CD8-positive, alpha-beta memory T cell (primary cell): ENCODE results near the gene SLC29A3. TPM values are rescaled to one million over a fixed set of nuclear protein-coding genes. Genes with fewer than 3 reads are reported as not detected.
A peak's percentile ranks its signal among the peaks of the same experiment; 100 is the strongest.

Experiments
- CTCF ChIA-PET: fragments of 350-600 bp; sonication (Branson Sonifier 250); formaldehyde crosslinking; loops from one replicate; lab custom pipeline; 2021; ENCODE audit warnings: antibody characterized with exemption; lab: Charles Lee
- POLR2A ChIA-PET: fragments of 350-600 bp; sonication (Branson Sonifier 250); formaldehyde crosslinking; loops from one replicate; lab custom pipeline; 2021; ENCODE audit warnings: antibody characterized with exemption; lab: Charles Lee
- DNase-seq, 5 donors: peaks; one replicate each; pipeline versions ENCODE4 v3.0.0 to v3.0.0-alpha.2; 2020 to 2022; ENCODE audit warnings: mixed read lengths in 1 of 5
- H3K27ac ChIP-seq: one replicate; pipeline ENCODE4 v1.7.0; 2013; ENCODE audit warnings: low read depth, mild to moderate bottlenecking, low read length, moderate library complexity
- H3K27me3 ChIP-seq: 2 replicates; pipeline ENCODE4 v1.7.0; 2013; ENCODE audit warnings: low read length, mild to moderate bottlenecking; ENCODE audit not compliant: insufficient read depth, poor library complexity, severe bottlenecking
- H3K36me3 ChIP-seq: 2 replicates; pipeline ENCODE4 v1.7.0; 2013; ENCODE audit warnings: mild to moderate bottlenecking, low read length, moderate library complexity; ENCODE audit not compliant: insufficient read depth
- H3K4me1 ChIP-seq: 2 replicates; pipeline ENCODE4 v1.7.0; 2013; ENCODE audit warnings: mild to moderate bottlenecking, low read length, moderate library complexity; ENCODE audit not compliant: insufficient read depth
- H3K4me3 ChIP-seq: 2 replicates; pipeline ENCODE4 v1.7.0; 2013; ENCODE audit warnings: mild to moderate bottlenecking, low read length
- H3K9me3 ChIP-seq: 2 replicates; pipeline ENCODE4 v1.7.0; 2013; ENCODE audit warnings: mild to moderate bottlenecking, low read length
- H3K27ac Mint-ChIP-seq, 8 donors: one replicate each; pipeline ENCODE4 v1.8.0; 2020 to 2021; ENCODE audit warnings: mixed read lengths in 8 of 8, mild to moderate bottlenecking in 6 of 8, inconsistent platforms in 3 of 8, moderate library complexity in 3 of 8
- H3K27me3 Mint-ChIP-seq, 2 donors: one replicate each; pipeline ENCODE4 v1.8.0; 2020 to 2021; ENCODE audit warnings: mixed read lengths in 2 of 2, mild to moderate bottlenecking in 1 of 2, moderate library complexity in 1 of 2
- H3K36me3 Mint-ChIP-seq, 3 donors: one replicate each; pipeline ENCODE4 v1.8.0; 2020 to 2021; ENCODE audit warnings: mixed read lengths in 3 of 3, inconsistent platforms in 1 of 3, mild to moderate bottlenecking in 1 of 3
- H3K4me1 Mint-ChIP-seq, 3 donors: one replicate each; pipeline ENCODE4 v1.8.0; 2020 to 2021; ENCODE audit warnings: mixed read lengths in 3 of 3, inconsistent platforms in 1 of 3, mild to moderate bottlenecking in 1 of 3
- H3K4me3 Mint-ChIP-seq, 7 donors: one replicate each; pipeline ENCODE4 v1.8.0; 2020 to 2021; ENCODE audit warnings: mixed read lengths in 7 of 7, mild to moderate bottlenecking in 6 of 7, moderate library complexity in 4 of 7, inconsistent platforms in 2 of 7
- H3K9me3 Mint-ChIP-seq, 5 donors: one replicate each; pipeline ENCODE4 v1.8.0; 2020 to 2022; ENCODE audit warnings: mixed read lengths in 5 of 5, mild to moderate bottlenecking in 3 of 5, moderate library complexity in 2 of 5, inconsistent platforms in 1 of 5
- polyA plus RNA-seq: library from polyadenylated mRNA; unstranded; fragments of 300-500 nt; fragmentation: Illumina TruSeq; gene quantifications from one replicate; pipeline ENCODE4 v1.2.3, GENCODE V29; 2021
- total RNA-seq, 2 experiments: library from RNA; stranded (reverse); gene quantifications; one replicate each; pipeline ENCODE4 v1.2.3, GENCODE V29; 2021

SLC29A3 gene
- total and polyA plus RNA-seq, 3 experiments from 2014 or later = 6.0 to 11.0 (median 8.2) TPM

DNA sequence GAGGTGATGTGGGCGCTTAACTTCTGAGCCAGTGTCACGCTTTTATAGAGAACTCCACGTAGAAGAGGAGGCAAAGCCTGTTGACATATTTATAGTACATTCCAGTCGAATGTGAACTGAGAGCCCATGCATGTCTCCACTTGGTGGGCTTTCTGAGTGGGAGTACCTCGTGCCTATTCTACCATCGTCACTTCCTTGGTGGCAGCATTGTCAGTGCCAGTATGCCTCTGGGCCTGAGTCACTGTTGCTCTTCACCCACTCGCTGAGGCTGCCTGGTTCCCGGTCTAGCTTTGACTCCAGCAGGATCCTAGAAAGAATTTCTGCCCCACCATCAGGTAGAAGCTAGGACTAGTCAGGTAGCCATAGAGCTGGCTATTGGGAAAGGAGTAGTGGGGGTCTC lies 47.6 kb downstream of the SLC29A3 start:
- no peaks in the 10 kb centered on the region for H3K4me1 ChIP-seq
- no peak overlapping the region for H3K27ac ChIP-seq
- peaks cover 9 to 24% (median 11%) of the 10 kb centered on the region in 3 donors for H3K36me3 Mint-ChIP-seq
- ChIA-PET POLR2A (no interaction called here), CTCF (interaction anchor here (1.3 kb wide), 1 partner anchor 18 kb away, joined by 3 read pairs; no protein-coding TSS in a partner anchor)
- H3K4me3 ChIP-seq = no peak overlapping the region
- no peaks in the 10 kb centered on the region for H3K9me3 ChIP-seq
- DNase-seq = no peak
- no peaks in the 10 kb centered on the region for H3K27me3 ChIP-seq
- peaks cover 6 to 8% of the 10 kb centered on the region in 2 donors for H3K27me3 Mint-ChIP-seq
- no peaks in the 10 kb centered on the region for H3K9me3 Mint-ChIP-seq
- H3K4me3 Mint-ChIP-seq = no peak overlapping the region
- H3K36me3 ChIP-seq = no peaks in the 10 kb centered on the region
- H3K27ac Mint-ChIP-seq = no peak overlapping the region
- peaks cover 0 to 6% (median 0%) of the 10 kb centered on the region in 3 donors for H3K4me1 Mint-ChIP-seq

DNA sequence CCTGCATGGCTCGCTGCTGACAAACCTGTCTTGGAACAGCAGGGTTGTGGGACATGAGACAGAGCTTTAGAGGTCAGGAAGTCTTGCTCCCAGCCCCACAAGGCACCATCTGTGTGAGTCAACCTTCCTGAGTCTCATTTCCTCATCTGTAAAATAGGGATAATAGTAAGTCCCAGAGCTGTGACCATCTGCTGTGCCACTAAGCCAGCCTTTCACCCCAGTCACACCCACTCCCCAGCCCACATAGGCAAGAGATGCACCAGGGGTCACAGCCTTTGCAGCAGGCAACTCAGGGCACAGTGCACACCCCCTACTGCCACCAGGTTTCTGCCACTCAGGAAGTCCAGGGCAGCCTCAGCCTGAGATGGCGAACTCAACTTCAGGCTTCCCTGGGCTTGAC lies 48.2 kb downstream of the SLC29A3 start:
- H3K27me3 ChIP-seq = no peaks in the 10 kb centered on the region
- H3K9me3 ChIP-seq = no peaks in the 10 kb centered on the region
- peaks cover 6 to 13% of the 10 kb centered on the region in 2 donors for H3K27me3 Mint-ChIP-seq
- ChIA-PET CTCF (interaction anchor here (1.3 kb wide), 2 partner anchors 17 to 19 kb away, joined by 3 read pairs; no protein-coding TSS in a partner anchor), POLR2A (no interaction called here)
- H3K27ac ChIP-seq = no peak overlapping the region
- DNase-seq = no peak
- no peaks in the 10 kb centered on the region for H3K4me1 ChIP-seq
- H3K36me3 ChIP-seq = no peaks in the 10 kb centered on the region
- H3K4me1 Mint-ChIP-seq = peaks cover 0 to 6% (median 0%) of the 10 kb centered on the region in 3 donors
- H3K27ac Mint-ChIP-seq = no peak overlapping the region
- no peaks in the 10 kb centered on the region for H3K9me3 Mint-ChIP-seq
- no peak overlapping the region for H3K4me3 ChIP-seq
- no peak overlapping the region for H3K4me3 Mint-ChIP-seq
- peaks cover 4 to 19% (median 10%) of the 10 kb centered on the region in 3 donors for H3K36me3 Mint-ChIP-seq

GRCh38 chr10:71368176-71368575 lies 49.1 kb downstream of the SLC29A3 start:
- peaks cover 9 to 19% of the 10 kb centered on the region in 2 donors for H3K27me3 Mint-ChIP-seq
- peaks cover 0 to 6% (median 0%) of the 10 kb centered on the region in 3 donors for H3K4me1 Mint-ChIP-seq
- Histone ChIP-seq H3K4me1 (no peaks in the 10 kb centered on the region), H3K27me3 (no peaks in the 10 kb centered on the region), H3K27ac (no peak overlapping the region), H3K36me3 (no peaks in the 10 kb centered on the region), H3K9me3 (no peaks in the 10 kb centered on the region), H3K4me3 (no peak overlapping the region)
- peaks cover 0 to 10% (median 5%) of the 10 kb centered on the region in 3 donors for H3K36me3 Mint-ChIP-seq
- ChIA-PET CTCF (interaction anchor here (1.3 kb wide), 1 partner anchor 20 kb away, joined by 3 read pairs; no protein-coding TSS in a partner anchor), POLR2A (no interaction called here)
- H3K9me3 Mint-ChIP-seq = no peaks in the 10 kb centered on the region
- DNase-seq = no peak
- no peak overlapping the region for H3K4me3 Mint-ChIP-seq
- no peak overlapping the region for H3K27ac Mint-ChIP-seq

DNA sequence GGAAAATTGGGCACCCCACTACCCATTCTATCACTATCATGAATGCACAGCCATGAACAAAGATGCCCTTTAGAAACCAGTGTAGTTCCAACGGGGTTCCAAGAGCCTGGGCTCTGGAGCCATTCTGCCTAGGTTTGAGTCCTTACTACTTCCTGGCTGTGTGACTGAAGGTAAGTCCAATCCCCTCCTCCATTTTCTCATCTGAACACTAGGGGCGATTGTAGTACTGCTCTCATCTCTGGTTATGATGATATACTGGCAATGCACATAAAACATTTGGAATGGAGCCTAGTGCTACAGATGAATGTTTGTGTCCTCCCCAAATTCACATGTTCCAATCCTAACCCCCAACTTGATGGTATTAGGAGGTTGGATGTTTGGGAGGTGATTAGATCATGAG lies 49.6 kb downstream of the SLC29A3 start:
- CTCF ChIA-PET = no interaction called here
- H3K27ac Mint-ChIP-seq = no peak overlapping the region

DNA sequence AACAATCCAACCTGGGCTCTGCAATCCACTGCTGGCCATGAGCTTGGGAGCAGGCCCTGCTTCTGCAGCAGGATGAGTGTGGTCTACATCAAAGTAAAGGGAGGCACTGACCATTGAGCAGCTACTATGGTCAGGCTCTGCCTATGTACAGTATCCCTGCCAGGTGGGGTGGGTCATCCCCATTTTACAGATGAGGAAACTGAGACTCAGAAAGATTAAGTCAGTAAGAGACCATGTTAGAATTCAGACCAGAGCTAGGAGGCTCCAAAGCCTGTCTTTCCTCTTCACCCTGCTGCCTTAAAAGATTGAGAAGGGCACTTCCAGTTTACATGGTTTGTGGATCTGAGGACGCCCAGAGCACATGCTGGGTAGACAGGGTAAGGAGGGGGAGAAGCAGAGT lies 50.5 kb downstream of the SLC29A3 start:
- Mint-ChIP-seq H3K27ac (no peak overlapping the region), H3K27me3 (peaks cover 11 to 26% of the 10 kb centered on the region in 2 donors), H3K36me3 (peaks cover 0 to 3% (median 1%) of the 10 kb centered on the region in 3 donors), H3K9me3 (no peaks in the 10 kb centered on the region), H3K4me1 (peaks cover 0 to 2% (median 0%) of the 10 kb centered on the region in 3 donors), H3K4me3 (no peak overlapping the region)
- no peak for DNase-seq
- Histone ChIP-seq H3K4me3 (no peak overlapping the region), H3K27me3 (no peaks in the 10 kb centered on the region), H3K4me1 (no peaks in the 10 kb centered on the region), H3K9me3 (no peaks in the 10 kb centered on the region), H3K36me3 (no peaks in the 10 kb centered on the region), H3K27ac (no peak overlapping the region)
- ChIA-PET POLR2A (no interaction called here), CTCF (interaction anchor here (3.8 kb wide), 1 partner anchor 14 kb away, joined by 12 read pairs; no protein-coding TSS in a partner anchor)

More for the DNA sequence above, 49.6 kb downstream of the SLC29A3 start:
- Mint-ChIP-seq H3K4me1 (peaks cover 0 to 6% (median 0%) of the 10 kb centered on the region in 3 donors), H3K27me3 (peaks cover 11 to 22% of the 10 kb centered on the region in 2 donors), H3K36me3 (peaks cover 0 to 9% (median 5%) of the 10 kb centered on the region in 3 donors), H3K4me3 (no peak overlapping the region), H3K9me3 (no peaks in the 10 kb centered on the region)
- no peaks in the 10 kb centered on the region for H3K4me1 ChIP-seq
- H3K36me3 ChIP-seq = no peaks in the 10 kb centered on the region
- no peak overlapping the region for H3K4me3 ChIP-seq
- POLR2A ChIA-PET = no interaction called here
- H3K27ac ChIP-seq = no peak overlapping the region
- no peaks in the 10 kb centered on the region for H3K9me3 ChIP-seq
- no peak for DNase-seq
- H3K27me3 ChIP-seq = no peaks in the 10 kb centered on the region

- H3K27ac ChIP-seq = no peak overlapping the region
- Mint-ChIP-seq H3K27ac (no peak overlapping the region), H3K4me1 (no peaks in the 10 kb centered on the region), H3K36me3 (peaks cover 0 to 1% (median 0%) of the 10 kb centered on the region in 3 donors), H3K9me3 (no peaks in the 10 kb centered on the region), H3K27me3 (peaks cover 11 to 26% of the 10 kb centered on the region in 2 donors), H3K4me3 (no peak overlapping the region)
- no peaks in the 10 kb centered on the region for H3K36me3 ChIP-seq
- no peaks in the 10 kb centered on the region for H3K27me3 ChIP-seq
- CTCF ChIA-PET = interaction anchor here (3.8 kb wide), 1 partner anchor 14 kb away, joined by 12 read pairs; no protein-coding TSS in a partner anchor
- H3K4me1 ChIP-seq = no peaks in the 10 kb centered on the region
- DNase-seq = no peak
- no peaks in the 10 kb centered on the region for H3K9me3 ChIP-seq
- H3K4me3 ChIP-seq = no peak overlapping the region
- POLR2A ChIA-PET = no interaction called here
Observed at GRCh38 chr10:71370031-71370430, 51.0 kb downstream of the SLC29A3 start.

DNA sequence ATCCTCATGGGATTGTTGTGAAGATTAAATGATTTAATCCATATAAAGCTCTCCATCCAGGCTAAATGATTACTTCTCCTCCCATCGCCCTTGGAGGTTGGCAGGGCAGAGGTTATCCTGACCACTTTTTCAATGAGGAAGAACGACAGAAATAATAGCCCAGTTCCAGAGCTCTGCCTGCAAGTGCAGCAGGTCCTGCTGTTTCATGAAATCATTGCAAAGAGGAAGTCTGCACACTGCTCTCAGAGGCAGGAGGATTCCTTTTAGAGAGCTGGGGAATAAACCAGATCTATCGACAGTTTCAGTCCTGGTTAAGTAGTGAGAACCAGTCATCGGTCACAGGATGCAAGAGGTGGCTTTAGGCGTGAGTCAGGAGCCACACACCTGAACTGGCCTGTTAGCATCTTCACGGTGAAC lies 52.7 kb downstream of the SLC29A3 start:
- Histone ChIP-seq H3K27ac (no peak overlapping the region), H3K9me3 (no peaks in the 10 kb centered on the region), H3K27me3 (no peaks in the 10 kb centered on the region), H3K4me3 (no peak overlapping the region), H3K36me3 (no peaks in the 10 kb centered on the region), H3K4me1 (peaks cover 4% of the 10 kb centered on the region)
- H3K9me3 Mint-ChIP-seq = no peaks in the 10 kb centered on the region
- H3K27me3 Mint-ChIP-seq = peaks cover 11 to 26% of the 10 kb centered on the region in 2 donors
- H3K27ac Mint-ChIP-seq = no peak overlapping the region
- H3K4me3 Mint-ChIP-seq = no peak overlapping the region
- no peaks in the 10 kb centered on the region for H3K36me3 Mint-ChIP-seq
- ChIA-PET CTCF (interaction anchor here (3.8 kb wide), 1 partner anchor 12 kb away, joined by 12 read pairs; no protein-coding TSS in a partner anchor), POLR2A (no interaction called here)
- peaks cover 1 to 8% (median 5%) of the 10 kb centered on the region in 3 donors for H3K4me1 Mint-ChIP-seq
- DNase-seq = no peak

- no peak overlapping the region for H3K27ac ChIP-seq
- H3K36me3 ChIP-seq = no peaks in the 10 kb centered on the region
- no peak overlapping the region for H3K4me3 ChIP-seq
- ChIA-PET POLR2A (no interaction called here), CTCF (interaction anchor here (3.8 kb wide), 1 partner anchor 11 kb away, joined by 12 read pairs; no protein-coding TSS in a partner anchor)
- H3K9me3 ChIP-seq = no peaks in the 10 kb centered on the region
- H3K4me1 ChIP-seq = peaks cover 5% of the 10 kb centered on the region
- no peaks in the 10 kb centered on the region for H3K36me3 Mint-ChIP-seq
- peaks cover 12 to 26% of the 10 kb centered on the region in 2 donors for H3K27me3 Mint-ChIP-seq
- peaks cover 5 to 14% (median 10%) of the 10 kb centered on the region in 3 donors for H3K4me1 Mint-ChIP-seq
- H3K9me3 Mint-ChIP-seq = no peaks in the 10 kb centered on the region
- no peak for DNase-seq
- H3K4me3 Mint-ChIP-seq = no peak overlapping the region
- H3K27ac Mint-ChIP-seq = peak overlapping the region in 1 of 8 donors; percentile 48
- H3K27me3 ChIP-seq = no peaks in the 10 kb centered on the region
Observed at GRCh38 chr10:71372882-71373495, 53.9 kb downstream of the SLC29A3 start.
